HepG2 (cell line): ENCODE data around the gene KIF25. TPM values are rescaled to one million over a fixed set of nuclear protein-coding genes. Genes with fewer than 3 reads are reported as not detected.

Experiments used
- AGO1 ChIP-seq: fragments of 200-400 bp; formaldehyde crosslinking; IDR thresholded peaks from 2 replicates; pipeline ENCODE4 v1.6.1; 2017; ENCODE audit warnings: mild to moderate bottlenecking, low read depth, low read length, moderate library complexity; ENCODE audit not compliant: poor library complexity, severe bottlenecking
- ARHGAP35 ChIP-seq: sonication (generic); formaldehyde crosslinking; IDR thresholded peaks from 2 replicates; pipeline ENCODE4 v1.9.0; 2022; ENCODE audit warnings: mild to moderate bottlenecking, inconsistent platforms, moderate library complexity, missing genetic modification reagents, borderline replicate concordance
- ATAD3A ChIP-seq: sonication (generic); formaldehyde crosslinking; IDR thresholded peaks from 2 replicates; pipeline ENCODE4 v1.4.0; 2020; ENCODE audit warnings: missing genetic modification reagents
- CC2D1A ChIP-seq: sonication (generic); formaldehyde crosslinking; IDR thresholded peaks from 2 replicates; pipeline ENCODE4 v1.8.1; 2023; ENCODE audit warnings: mild to moderate bottlenecking, missing genetic modification reagents
- CCAR2 ChIP-seq: fragments of 200-400 bp; formaldehyde crosslinking; optimal IDR thresholded peaks from 2 replicates; pipeline ENCODE3; 2018; ENCODE audit warnings: low read depth, mild to moderate bottlenecking, low read length, moderate library complexity
- EEA1 ChIP-seq: sonication (generic); formaldehyde crosslinking; IDR thresholded peaks from 2 replicates; pipeline ENCODE4 v1.5.1; 2020; ENCODE audit warnings: mild to moderate bottlenecking, missing genetic modification reagents, borderline replicate concordance
- ETS1 ChIP-seq: sonication (generic); formaldehyde crosslinking; IDR thresholded peaks from 2 replicates; pipeline ENCODE4 v1.4.0; 2020; ENCODE audit warnings: missing genetic modification reagents
- FOSL1 ChIP-seq: sonication (generic); formaldehyde crosslinking; IDR thresholded peaks from 2 replicates; pipeline ENCODE4 v1.9.0; 2021; ENCODE audit warnings: missing genetic modification reagents, borderline replicate concordance
- FOXM1 ChIP-seq: sonication (generic); formaldehyde crosslinking; IDR thresholded peaks from 2 replicates; pipeline ENCODE4 v1.5.0; 2020; ENCODE audit warnings: missing genetic modification reagents
- GFI1 ChIP-seq: sonication (generic); formaldehyde crosslinking; IDR thresholded peaks from 2 replicates; pipeline ENCODE4 v1.5.0; 2020; ENCODE audit warnings: missing genetic modification reagents, mild to moderate bottlenecking, borderline replicate concordance
- GPN1 ChIP-seq: sonication (generic); formaldehyde crosslinking; IDR thresholded peaks from 2 replicates; pipeline ENCODE4 v1.5.1; 2020; ENCODE audit warnings: missing genetic modification reagents, borderline replicate concordance
- HHEX ChIP-seq: IDR thresholded peaks from 2 replicates; pipeline ENCODE4 v1.6.1; 2016; ENCODE audit warnings: control low read depth
- HMGA1 ChIP-seq: sonication (generic); formaldehyde crosslinking; conservative IDR thresholded peaks from 2 replicates; pipeline ENCODE4 v1.4.0; 2020; ENCODE audit warnings: missing genetic modification reagents
- MNT ChIP-seq: fragments of 450-650 bp; IDR thresholded peaks from 2 replicates; pipeline ENCODE4 v1.6.1; 2016
- NFE2 ChIP-seq: sonication (generic); formaldehyde crosslinking; IDR thresholded peaks from 2 replicates; pipeline ENCODE4 v1.4.0; 2020; ENCODE audit warnings: missing genetic modification reagents
- PLRG1 ChIP-seq: fragments of 450-650 bp; conservative IDR thresholded peaks from 2 replicates; pipeline ENCODE4 v1.6.1; 2016
- WIZ ChIP-seq: sonication (generic); formaldehyde crosslinking; IDR thresholded peaks from 2 replicates; pipeline ENCODE4 v1.5.1; 2020; ENCODE audit warnings: mild to moderate bottlenecking, missing genetic modification reagents
- ZFP36L2 ChIP-seq: sonication (generic); formaldehyde crosslinking; IDR thresholded peaks from 2 replicates; pipeline ENCODE4 v1.4.0; 2020; ENCODE audit warnings: missing genetic modification reagents
- ZMYM3 ChIP-seq: sonication (generic); formaldehyde crosslinking; IDR thresholded peaks from 2 replicates; pipeline ENCODE4 v1.5.1; 2020; ENCODE audit warnings: mild to moderate bottlenecking, missing genetic modification reagents
- ZNF256 ChIP-seq: sonication (generic); formaldehyde crosslinking; conservative IDR thresholded peaks from 2 replicates; pipeline ENCODE4 v1.4.0; 2020; ENCODE audit warnings: missing genetic modification reagents
- ZNF350 ChIP-seq: sonication (generic); formaldehyde crosslinking; IDR thresholded peaks from 2 replicates; pipeline ENCODE4 v1.4.0; 2020; ENCODE audit warnings: mild to moderate bottlenecking, low read depth, missing genetic modification reagents, borderline replicate concordance
- ZNF567 ChIP-seq: sonication (generic); formaldehyde crosslinking; IDR thresholded peaks from 2 replicates; pipeline ENCODE4 v1.8.1; 2023; ENCODE audit warnings: mild to moderate bottlenecking, missing genetic modification reagents, borderline replicate concordance
- ZNF597 ChIP-seq: sonication (generic); formaldehyde crosslinking; IDR thresholded peaks from 2 replicates; pipeline ENCODE4 v1.5.0; 2020; ENCODE audit warnings: missing genetic modification reagents
- ZNF598 ChIP-seq: sonication (generic); formaldehyde crosslinking; IDR thresholded peaks from 2 replicates; pipeline ENCODE4 v1.5.1; 2020; ENCODE audit warnings: mild to moderate bottlenecking, missing genetic modification reagents, borderline replicate concordance
- ZNF724P ChIP-seq: sonication (generic); formaldehyde crosslinking; IDR thresholded peaks from 2 replicates; pipeline ENCODE4 v1.8.0; 2022; ENCODE audit warnings: missing genetic modification reagents, borderline replicate concordance
- ZNF839 ChIP-seq: sonication (generic); formaldehyde crosslinking; IDR thresholded peaks from 2 replicates; pipeline ENCODE4 v1.4.0; 2020; ENCODE audit warnings: missing genetic modification reagents, mild to moderate bottlenecking, borderline replicate concordance
- ZSCAN12 ChIP-seq: sonication (generic); formaldehyde crosslinking; IDR thresholded peaks from 2 replicates; pipeline ENCODE4 v1.9.0; 2021; ENCODE audit warnings: mild to moderate bottlenecking, missing genetic modification reagents
- polyA plus RNA-seq, 8 experiments: library from polyadenylated mRNA; depleted of rRNA in 3 of 8; stranded (reverse) in 7 of 8; unstranded in 1 of 8; fragments of >200 nt; fragmentation: Illumina TruSeq in 4 of 8; extraction: Trizol in 4 of 8; gene quantifications; 2 replicates each; pipeline versions ENCODE4 v1.2.1 to v1.2.3, GENCODE V29; 2011 to 2016; ENCODE audit warnings: low read depth in 4 of 8, missing spikeins in 1 of 8, mixed read lengths in 1 of 8; ENCODE audit not compliant: insufficient read depth in 1 of 8
- total RNA-seq, 5 experiments: library from RNA; depleted of rRNA; stranded (reverse); fragments of >200 nt; fragmentation: Illumina TruSeq; extraction: Trizol; gene quantifications; 2 replicates each; pipeline ENCODE4 v1.2.3, GENCODE V29; 2016; ENCODE audit warnings: low read depth in 1 of 5
- TF ChIP-seq, protein P1 (sequence below): IDR thresholded peaks from 2 replicates; pipeline ENCODE4 v1.6.1; 2016; ENCODE audit warnings: control low read depth

The KIF25 gene
- total and polyA plus RNA-seq, 2 of the 13 experiments (the other 11 are each of a cell fraction or from before 2014, with no cell fraction given), result not detected

DNA sequence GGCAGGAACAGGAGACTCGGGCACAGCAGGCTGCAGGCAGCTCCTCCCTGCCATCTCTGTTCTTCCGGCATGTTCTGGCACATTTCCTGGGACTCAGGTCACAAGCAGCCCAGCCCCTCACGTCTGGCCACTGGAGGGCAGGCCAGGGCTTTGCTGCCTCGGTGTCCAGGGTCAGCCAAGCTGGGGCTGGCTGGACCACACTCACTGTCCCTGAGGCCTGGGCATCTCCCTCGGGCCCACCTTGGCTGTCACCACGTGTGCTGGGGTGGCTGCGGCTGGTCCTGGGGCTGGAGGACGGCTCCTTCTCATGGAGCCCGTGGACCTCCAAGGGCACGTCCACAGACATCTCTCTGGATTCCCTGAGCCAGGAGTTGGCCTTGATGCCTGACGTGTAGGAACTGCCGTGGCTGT lies 63.1 kb downstream of the KIF25 start (continued):
- TF ChIP-seq EEA1 (CRISPR knock-in tag) (no peak), CC2D1A (no peak), AGO1 (peak; percentile 51), NFE2 (no peak), HMGA1 (CRISPR knock-in tag) (no peak), ZNF598 (CRISPR knock-in tag) (0 out of 2 replicates have a peak, but pooled peaks have one; percentile 37), MNT (no peak), GFI1 (CRISPR knock-in tag) (no peak), ETS1 (CRISPR knock-in tag) (no peak), CCAR2 (no peak), ZNF724P (CRISPR knock-in tag) (0 out of 2 replicates have a peak, but pooled peaks have one; percentile 52), ZNF839 (CRISPR knock-in tag) (peak; percentile 31; the same call in 1 of the 2 replicates), ARHGAP35 (CRISPR knock-in tag) (no peak), FOXM1 (CRISPR knock-in tag) (no peak), ZNF256 (CRISPR knock-in tag) (no peak), ZNF350 (CRISPR knock-in tag) (no peak), ZNF567 (CRISPR knock-in tag) (no peak), FOSL1 (CRISPR knock-in tag) (no peak), ATAD3A (no peak), ZFP36L2 (CRISPR knock-in tag) (no peak), ZMYM3 (CRISPR knock-in tag) (peak; percentile 37; the same call in 1 of the 2 replicates), GPN1 (CRISPR knock-in tag) (no peak; the same call in 1 of the 2 replicates), PLRG1 (no peak), ZNF597 (CRISPR knock-in tag) (no peak), WIZ (CRISPR knock-in tag) (no peak), HHEX (CRISPR knock-in tag) (no peak), ZSCAN12 (no peak)
- TF ChIP-seq, protein P1, sequence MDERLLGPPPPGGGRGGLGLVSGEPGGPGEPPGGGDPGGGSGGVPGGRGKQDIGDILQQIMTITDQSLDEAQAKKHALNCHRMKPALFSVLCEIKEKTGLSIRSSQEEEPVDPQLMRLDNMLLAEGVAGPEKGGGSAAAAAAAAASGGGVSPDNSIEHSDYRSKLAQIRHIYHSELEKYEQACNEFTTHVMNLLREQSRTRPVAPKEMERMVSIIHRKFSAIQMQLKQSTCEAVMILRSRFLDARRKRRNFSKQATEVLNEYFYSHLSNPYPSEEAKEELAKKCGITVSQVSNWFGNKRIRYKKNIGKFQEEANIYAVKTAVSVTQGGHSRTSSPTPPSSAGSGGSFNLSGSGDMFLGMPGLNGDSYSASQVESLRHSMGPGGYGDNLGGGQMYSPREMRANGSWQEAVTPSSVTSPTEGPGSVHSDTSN, result no peak
